Activated CD8-positive, alpha-beta T cell treated with anti-CD3 and anti-CD28 coated beads, Interleukin-2, amount 10 ng/mL, durations not matched to agents 7 days and 5 days (primary cell): ENCODE results near the gene EFCAB12. TPM values are rescaled to one million over a fixed set of nuclear protein-coding genes. Genes with fewer than 3 reads are reported as not detected.

Experiments
- ATAC-seq: fragments of 150-1000 bp; cut with Tn5 transposase; one replicate; pipeline ENCODE4 v1.10.0; 2021; ENCODE audit warnings: moderate library complexity
- CTCF ChIA-PET: fragments of 350-600 bp; sonication (Branson Sonifier 250); formaldehyde crosslinking; loops from one replicate; lab custom pipeline; 2021; ENCODE audit warnings: antibody characterized with exemption; lab: Charles Lee
- POLR2A ChIA-PET: fragments of 350-600 bp; sonication (Branson Sonifier 250); formaldehyde crosslinking; loops from one replicate; lab custom pipeline; 2021; ENCODE audit warnings: antibody characterized with exemption; lab: Charles Lee
- DNase-seq: peaks from one replicate; pipeline ENCODE4 v3.0.0-alpha.2; 2020
- H3K27ac Mint-ChIP-seq: one replicate; pipeline ENCODE4 v1.8.0; 2021; ENCODE audit warnings: mild to moderate bottlenecking, mixed read lengths
- H3K27me3 Mint-ChIP-seq: one replicate; pipeline ENCODE4 v1.8.0; 2021; ENCODE audit warnings: low read depth, mixed read lengths
- H3K36me3 Mint-ChIP-seq: one replicate; pipeline ENCODE4 v1.8.0; 2021; ENCODE audit warnings: low read depth, mixed read lengths
- H3K4me1 Mint-ChIP-seq: one replicate; pipeline ENCODE4 v1.8.0; 2021; ENCODE audit warnings: low read depth, mixed read lengths
- H3K4me3 Mint-ChIP-seq: one replicate; pipeline ENCODE4 v1.8.0; 2021; ENCODE audit warnings: mild to moderate bottlenecking, mixed read lengths
- H3K9me3 Mint-ChIP-seq: one replicate; pipeline ENCODE4 v1.8.0; 2022; ENCODE audit warnings: mixed read lengths; ENCODE audit not compliant: insufficient read depth
- total RNA-seq, 2 experiments: library from RNA; stranded (reverse); gene quantifications; one replicate each; pipeline ENCODE4 v1.2.3, GENCODE V29; 2021

The EFCAB12 gene
- total RNA-seq, 2 experiments from 2014 or later, result 0.42 to 0.45 TPM

GRCh38 chr3:129360705-129361460, 67.6 kb downstream of the EFCAB12 start:
- Mint-ChIP-seq H3K4me1 (no peaks in the 10 kb centered on the region), H3K27ac (no peak overlapping the region), H3K27me3 (no peaks in the 10 kb centered on the region), H3K36me3 (no peaks in the 10 kb centered on the region), H3K4me3 (no peak overlapping the region), H3K9me3 (no peaks in the 10 kb centered on the region)
- ATAC-seq (no peak), DNase-seq (no peak)
- ChIA-PET CTCF (no interaction called here), POLR2A (no interaction called here)

GRCh38 chr3:129360171-129360611, 68.2 kb downstream of the EFCAB12 start:
- DNase-seq, result no peak
- H3K4me1 Mint-ChIP-seq, result no peaks in the 10 kb centered on the region
- no peaks in the 10 kb centered on the region for H3K27me3 Mint-ChIP-seq
- ChIA-PET CTCF (no interaction called here), POLR2A (interaction anchor here (0.5 kb wide), 1 partner anchor 706 kb away, joined by 3 read pairs; no protein-coding TSS in a partner anchor)
- H3K9me3 Mint-ChIP-seq, result no peaks in the 10 kb centered on the region
- H3K27ac Mint-ChIP-seq, result no peak overlapping the region
- no peak overlapping the region for H3K4me3 Mint-ChIP-seq
- no peak for ATAC-seq
- H3K36me3 Mint-ChIP-seq, result no peaks in the 10 kb centered on the region

GRCh38 chr3:129358772-129359371, 69.6 kb downstream of the EFCAB12 start:
- Mint-ChIP-seq H3K9me3 (no peaks in the 10 kb centered on the region), H3K27ac (no peak overlapping the region), H3K4me1 (no peaks in the 10 kb centered on the region), H3K4me3 (no peak overlapping the region), H3K27me3 (no peaks in the 10 kb centered on the region), H3K36me3 (no peaks in the 10 kb centered on the region)
- ATAC-seq (no peak), DNase-seq (no peak)
- ChIA-PET POLR2A (no interaction called here), CTCF (no interaction called here)

GRCh38 chr3:129358177-129358771, 70.2 kb downstream of the EFCAB12 start:
- Mint-ChIP-seq H3K27me3 (no peaks in the 10 kb centered on the region), H3K27ac (no peak overlapping the region)

GRCh38 chr3:129357616-129358015, 70.8 kb downstream of the EFCAB12 start:
- no peaks in the 10 kb centered on the region for H3K27me3 Mint-ChIP-seq
- ATAC-seq (no peak), DNase-seq (no peak)
- H3K36me3 Mint-ChIP-seq, result no peaks in the 10 kb centered on the region
- no peak overlapping the region for H3K4me3 Mint-ChIP-seq
- no peaks in the 10 kb centered on the region for H3K4me1 Mint-ChIP-seq
- POLR2A ChIA-PET, result no interaction called here
- H3K27ac Mint-ChIP-seq, result no peak overlapping the region
- H3K9me3 Mint-ChIP-seq, result no peaks in the 10 kb centered on the region
- CTCF ChIA-PET, result no interaction called here

More at GRCh38 chr3:129358177-129358771, 70.2 kb downstream of the EFCAB12 start:
- Mint-ChIP-seq H3K4me1 (no peaks in the 10 kb centered on the region), H3K4me3 (no peak overlapping the region), H3K36me3 (no peaks in the 10 kb centered on the region), H3K9me3 (no peaks in the 10 kb centered on the region)
- ATAC-seq (no peak), DNase-seq (no peak)
- CTCF ChIA-PET, result no interaction called here
- POLR2A ChIA-PET, result no interaction called here

GRCh38 chr3:129356756-129357425, 71.5 kb downstream of the EFCAB12 start:
- POLR2A ChIA-PET, result no interaction called here
- H3K4me1 Mint-ChIP-seq, result no peaks in the 10 kb centered on the region

GRCh38 chr3:129353589-129353941, 74.9 kb downstream of the EFCAB12 start:
- ATAC-seq, result no peak
- H3K36me3 Mint-ChIP-seq, result no peaks in the 10 kb centered on the region
- DNase-seq, result no peak
- ChIA-PET CTCF (no interaction called here), POLR2A (interaction anchor here (1.0 kb wide), 1 partner anchor 69 kb away, joined by 3 read pairs; no protein-coding TSS in a partner anchor)
- no peaks in the 10 kb centered on the region for H3K9me3 Mint-ChIP-seq
- H3K27me3 Mint-ChIP-seq, result no peaks in the 10 kb centered on the region
- no peaks in the 10 kb centered on the region for H3K4me1 Mint-ChIP-seq
- H3K27ac Mint-ChIP-seq, result no peak overlapping the region
- no peak overlapping the region for H3K4me3 Mint-ChIP-seq

More at GRCh38 chr3:129356756-129357425, 71.5 kb downstream of the EFCAB12 start:
- DNase-seq, result no peak
- CTCF ChIA-PET, result no interaction called here
- H3K27me3 Mint-ChIP-seq, result no peaks in the 10 kb centered on the region
- H3K27ac Mint-ChIP-seq, result no peak overlapping the region
- no peak overlapping the region for H3K4me3 Mint-ChIP-seq
- ATAC-seq, result no peak
- no peaks in the 10 kb centered on the region for H3K36me3 Mint-ChIP-seq
- H3K9me3 Mint-ChIP-seq, result no peaks in the 10 kb centered on the region

- Mint-ChIP-seq H3K4me3 (no peak overlapping the region), H3K9me3 (no peaks in the 10 kb centered on the region), H3K36me3 (no peaks in the 10 kb centered on the region), H3K27ac (no peak overlapping the region), H3K27me3 (no peaks in the 10 kb centered on the region), H3K4me1 (no peaks in the 10 kb centered on the region)
- ChIA-PET POLR2A (interaction anchor here (1.0 kb wide), 1 partner anchor 70 kb away, joined by 3 read pairs; no protein-coding TSS in a partner anchor), CTCF (no interaction called here)
- DNase-seq, result no peak
- ATAC-seq, result no peak
Observed at GRCh38 chr3:129352650-129353588, 75.5 kb downstream of the EFCAB12 start.

GRCh38 chr3:129352045-129352444, 76.4 kb downstream of the EFCAB12 start:
- CTCF ChIA-PET, result no interaction called here
- Mint-ChIP-seq H3K9me3 (no peaks in the 10 kb centered on the region), H3K4me1 (peaks cover under 1% of the 10 kb centered on the region), H3K4me3 (no peak overlapping the region), H3K36me3 (no peaks in the 10 kb centered on the region), H3K27me3 (no peaks in the 10 kb centered on the region), H3K27ac (no peak overlapping the region)
- DNase-seq (no peak), ATAC-seq (peak; percentile 47)
- POLR2A ChIA-PET, result no interaction called here
